Posterior cingulate gyrus (tissue), 11 donors: ENCODE results near the gene ENTPD1.
"Not testable (repeated sequence)": the region's sequence is repeated elsewhere in the genome, so short reads cannot be mapped to it uniquely, and the experiment has no call there.

Experiments used
- DNase-seq, 10 donors: peaks; one replicate each; pipeline versions ENCODE4 v3.0.0 to v3.0.0-alpha.2; 2020 to 2021; ENCODE audit warnings: mixed read lengths in 3 of 10
- intact Hi-C: fragments of 100-400 bp; cut with DNase I; formaldehyde crosslinking; loops from one replicate; pipeline ENCODE4 v1.15.1; 2023

The ENTPD1 gene

GRCh38 chr10:95793401-95794045 is 37.6 kb downstream of the ENTPD1 start:
- intact Hi-C loops, result no loop called here
- DNase-seq, result no peak

DNA sequence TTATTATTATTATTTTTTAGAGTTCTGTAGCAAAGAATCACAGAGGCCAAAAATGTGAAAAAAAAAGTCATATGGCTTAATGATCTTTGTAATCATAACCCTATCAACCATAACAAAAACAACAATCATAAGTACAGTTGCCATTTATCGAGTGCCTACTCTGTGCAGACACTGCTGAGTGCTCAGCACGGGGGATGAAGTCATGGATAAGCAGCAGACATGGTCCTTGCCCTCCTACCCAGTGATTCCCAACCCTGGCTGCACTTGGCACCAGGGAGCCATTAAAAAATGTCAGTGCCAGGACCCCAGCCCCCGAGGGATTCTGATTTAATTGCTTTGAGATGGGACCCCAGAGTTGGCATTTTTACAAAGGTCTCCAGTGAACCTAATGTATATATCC is 38.2 kb downstream of the ENTPD1 start:
- intact Hi-C loops, result no loop called here
- no peak for DNase-seq

DNA sequence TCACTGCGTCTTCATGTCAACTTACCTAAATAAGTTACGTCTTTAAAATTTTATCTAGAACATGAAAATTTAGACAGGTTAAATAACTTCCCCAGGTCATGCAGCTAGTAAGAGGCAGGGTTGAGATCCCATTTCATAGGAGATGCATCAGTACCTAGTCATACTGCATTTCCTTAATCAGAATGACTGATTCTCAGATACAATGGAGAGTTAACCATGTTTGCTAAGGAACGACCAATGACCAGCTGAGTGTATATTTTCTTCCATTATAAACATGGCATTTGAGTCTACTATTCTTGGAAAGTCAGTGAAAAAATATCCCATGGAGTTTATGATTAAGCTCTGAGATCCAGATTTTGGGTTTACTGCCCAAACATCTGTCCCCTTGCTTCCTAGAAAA is 39.6 kb downstream of the ENTPD1 start:
- DNase-seq, result no peak
- intact Hi-C loops, result no loop called here

- intact Hi-C loops, result no loop called here
- DNase-seq, result no peak
These were observed 40.5 kb downstream of the ENTPD1 start for GRCh38 chr10:95796504-95796903.

GRCh38 chr10:95798096-95798855 is 42.3 kb downstream of the ENTPD1 start:
- intact Hi-C loops, result no loop called here
- no peak for DNase-seq

DNA sequence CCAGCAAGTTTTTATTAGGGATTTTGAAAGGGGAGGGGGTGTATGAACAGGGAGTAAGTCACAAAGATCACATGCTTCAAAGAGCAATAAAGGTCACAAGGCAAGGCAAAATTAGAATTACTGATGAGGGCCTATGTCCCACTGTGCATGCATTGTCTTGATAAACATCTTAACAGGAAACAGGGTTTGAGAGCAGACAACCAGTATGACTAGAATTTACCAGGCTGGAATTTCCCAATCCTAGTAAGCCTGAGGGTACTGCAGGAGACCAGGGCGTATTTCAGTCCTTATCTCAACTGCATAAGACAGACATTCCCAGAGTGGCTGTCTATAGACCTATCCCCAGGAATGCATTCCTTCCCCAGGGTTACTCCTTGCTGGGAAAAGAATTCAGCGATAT is 44.3 kb downstream of the ENTPD1 start:
- intact Hi-C loops, result not testable (repeated sequence)

DNA sequence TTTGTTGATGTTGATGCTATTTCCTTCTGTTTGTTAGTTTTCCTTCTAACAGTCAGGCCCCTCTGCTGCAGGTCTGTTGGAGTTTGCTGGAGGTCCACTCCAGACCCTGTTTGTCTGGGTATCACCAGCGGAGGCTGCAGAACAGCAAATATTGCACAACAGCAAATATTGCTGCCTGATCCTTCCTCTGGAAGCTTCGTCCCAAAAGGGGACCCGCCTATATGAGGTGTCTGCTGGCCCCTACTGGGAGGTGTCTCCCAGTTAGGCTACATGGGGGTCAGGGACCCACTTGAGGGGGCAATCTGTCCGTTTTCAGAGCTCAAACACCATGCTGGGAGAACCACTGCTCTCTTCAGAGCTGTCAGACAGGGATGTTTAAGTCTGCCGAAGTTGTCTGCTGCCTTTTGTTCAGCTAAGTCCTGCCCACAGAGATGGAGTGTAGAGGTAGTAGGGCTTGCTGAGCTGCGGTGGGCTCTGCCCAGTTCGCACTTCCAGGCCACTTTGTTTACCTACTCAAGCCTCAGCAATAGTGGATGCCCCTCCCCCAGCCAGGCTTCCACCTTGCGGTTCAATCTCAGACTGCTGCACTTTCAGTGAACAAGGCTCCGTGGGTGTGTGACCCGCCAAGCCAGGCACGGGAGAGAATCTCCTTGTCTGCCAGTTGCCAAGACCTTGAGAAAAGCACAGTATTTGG is 50.9 kb downstream of the ENTPD1 start:
- intact Hi-C loops, DNase-seq: not testable (repeated sequence)

More for the DNA sequence above, 44.3 kb downstream of the ENTPD1 start:
- not testable (repeated sequence) for DNase-seq

DNA sequence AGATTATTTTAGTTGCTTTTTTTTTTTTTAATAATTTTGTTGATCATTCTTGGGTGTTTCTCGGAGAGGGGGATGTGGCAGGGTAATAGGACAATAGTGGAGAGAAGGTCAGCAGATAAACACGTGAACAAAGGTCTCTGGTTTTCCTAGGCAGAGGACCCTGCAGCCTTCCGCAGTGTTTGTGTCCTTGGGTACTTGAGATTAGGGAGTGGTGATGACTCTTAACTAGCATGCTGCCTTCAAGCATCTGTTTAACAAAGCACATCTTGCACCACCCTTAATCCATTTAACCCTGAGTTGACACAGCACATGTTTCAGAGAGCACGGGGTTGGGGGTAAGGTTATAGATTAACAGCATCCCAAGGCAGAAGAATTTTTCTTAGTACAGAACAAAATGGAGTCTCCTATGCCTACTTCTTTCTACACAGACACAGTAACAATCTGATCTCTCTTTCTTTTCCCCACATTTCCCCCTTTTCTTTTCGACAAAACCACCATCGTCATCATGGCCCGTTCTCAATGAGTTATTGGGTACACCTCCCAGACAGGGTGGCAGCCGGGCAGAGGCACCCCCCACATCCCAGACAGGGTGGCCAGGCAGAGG is 52.8 kb downstream of the ENTPD1 start:
- DNase-seq, intact Hi-C loops: not testable (repeated sequence)

- intact Hi-C loops, result no loop called here
- DNase-seq, result peak in 2 of 10 donors; percentile 61 to 72
These were observed 53.6 kb downstream of the ENTPD1 start for GRCh38 chr10:95809370-95810197.

DNA sequence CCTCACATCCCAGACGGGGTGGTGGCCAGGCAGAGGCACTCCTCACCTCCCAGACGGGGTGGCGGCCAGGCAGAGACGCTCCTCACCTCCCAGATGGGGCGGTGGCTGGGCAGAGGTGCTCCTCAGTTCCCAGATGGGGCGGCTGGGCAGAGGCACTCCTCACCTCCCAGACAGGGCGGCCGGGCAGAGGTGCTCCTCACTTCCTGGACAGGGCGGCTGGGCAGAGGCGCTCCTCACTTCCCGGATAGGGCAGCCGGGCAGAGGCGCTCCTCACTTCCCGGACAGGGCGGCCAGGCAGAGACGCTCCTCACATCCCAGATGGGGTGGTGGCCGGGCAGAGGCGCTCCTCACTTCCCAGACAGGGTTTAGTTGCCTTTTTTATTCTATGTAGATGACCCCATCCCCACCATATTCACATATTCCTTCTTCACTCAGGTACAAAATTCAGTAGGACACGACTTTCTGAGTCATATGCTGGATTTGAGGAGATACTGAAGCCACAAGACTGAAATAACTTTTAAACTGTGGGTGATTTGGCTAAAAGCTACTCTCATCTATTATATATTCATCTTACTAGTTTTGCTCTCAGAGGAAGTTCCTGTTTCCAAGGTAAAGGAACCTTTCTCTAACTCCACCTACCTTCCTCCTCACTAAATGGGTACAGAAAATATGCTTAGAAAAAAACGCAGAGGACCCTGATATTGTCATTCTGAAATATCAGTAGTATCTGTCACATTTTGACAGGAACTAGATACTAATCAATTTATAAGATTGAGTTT is 54.4 kb downstream of the ENTPD1 start:
- intact Hi-C loops, result no loop called here
- DNase-seq, result peak in 2 of 10 donors; percentile 78 to 85

- DNase-seq, result no peak
- intact Hi-C loops, result no loop called here
These were observed 57.2 kb downstream of the ENTPD1 start for GRCh38 chr10:95813054-95813685.

GRCh38 chr10:95814011-95814727 is 58.2 kb downstream of the ENTPD1 start:
- intact Hi-C loops, result no loop called here
- no peak for DNase-seq

- DNase-seq, result no peak
- intact Hi-C loops, result no loop called here
These were observed 59.2 kb downstream of the ENTPD1 start for GRCh38 chr10:95815133-95815532.

- intact Hi-C loops, result no loop called here
- DNase-seq, result no peak
These were observed 59.8 kb downstream of the ENTPD1 start for GRCh38 chr10:95815701-95816240.

GRCh38 chr10:95818010-95818409 is 62.0 kb downstream of the ENTPD1 start:
- intact Hi-C loops, result no loop called here
- no peak for DNase-seq

GRCh38 chr10:95818668-95819067 is 62.7 kb downstream of the ENTPD1 start:
- intact Hi-C loops, result no loop called here
- DNase-seq, result no peak

- intact Hi-C loops, result no loop called here
- no peak for DNase-seq
These were observed 63.8 kb downstream of the ENTPD1 start for GRCh38 chr10:95819620-95820329.
